ENCODE results near the gene TRIO.

Gene TRIO

DNA sequence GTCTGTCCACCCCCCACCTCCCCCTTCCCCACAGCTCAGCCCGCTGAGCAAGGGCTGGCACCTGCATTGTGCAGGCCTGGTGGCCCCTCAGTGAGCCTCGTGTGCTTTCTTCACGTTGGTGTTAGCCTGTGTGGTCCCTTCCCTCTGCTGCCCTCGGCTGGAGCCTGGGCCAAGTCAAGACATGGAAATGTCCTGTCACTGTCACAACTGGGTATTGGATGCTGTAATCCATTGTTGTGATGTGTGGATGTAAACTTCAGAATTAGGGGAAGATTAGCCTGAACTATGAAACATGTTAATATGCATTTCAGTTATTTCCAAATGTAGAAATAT is 103.9 kb downstream of the TRIO start:
- no peak for DNase-seq

DNA sequence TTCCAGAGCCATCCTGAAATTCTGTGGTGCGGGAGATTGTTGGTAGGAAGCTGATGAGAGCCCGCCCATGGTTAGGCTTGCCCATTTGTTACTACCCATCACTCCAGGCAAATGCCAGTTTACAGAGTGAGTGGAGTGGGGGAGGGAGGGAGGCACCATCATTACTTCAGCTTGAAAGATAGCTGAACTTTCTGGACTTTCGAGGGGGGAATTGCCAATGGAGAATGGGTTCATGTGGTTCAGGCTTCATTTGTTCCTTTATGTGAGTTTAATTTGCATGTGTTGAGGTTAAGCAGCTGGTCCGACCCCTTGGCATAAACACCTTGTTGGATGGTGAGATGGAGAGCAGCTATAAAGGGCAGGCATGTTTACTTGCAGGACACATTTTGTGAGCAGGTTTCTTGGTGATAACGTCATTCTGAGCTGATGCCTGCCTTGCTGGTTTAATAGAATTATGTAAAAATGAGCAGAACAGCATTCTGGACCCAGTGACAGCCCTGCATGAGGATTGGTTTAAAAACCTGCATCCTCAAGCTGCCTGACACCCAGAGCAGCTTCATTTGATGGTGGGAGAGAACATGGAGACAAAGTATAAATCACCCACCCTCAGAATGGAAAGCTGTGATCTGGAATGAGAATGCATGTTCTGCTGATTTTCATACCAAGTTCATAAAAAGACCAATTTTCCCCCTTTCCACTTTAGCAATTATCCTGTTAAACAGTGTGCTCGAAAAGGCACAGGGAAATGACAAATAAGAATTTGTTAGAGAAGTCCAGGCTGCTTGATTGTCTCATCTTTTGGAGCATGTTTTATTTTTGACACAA is 106.3 kb downstream of the TRIO start:
- no peak for DNase-seq

DNA sequence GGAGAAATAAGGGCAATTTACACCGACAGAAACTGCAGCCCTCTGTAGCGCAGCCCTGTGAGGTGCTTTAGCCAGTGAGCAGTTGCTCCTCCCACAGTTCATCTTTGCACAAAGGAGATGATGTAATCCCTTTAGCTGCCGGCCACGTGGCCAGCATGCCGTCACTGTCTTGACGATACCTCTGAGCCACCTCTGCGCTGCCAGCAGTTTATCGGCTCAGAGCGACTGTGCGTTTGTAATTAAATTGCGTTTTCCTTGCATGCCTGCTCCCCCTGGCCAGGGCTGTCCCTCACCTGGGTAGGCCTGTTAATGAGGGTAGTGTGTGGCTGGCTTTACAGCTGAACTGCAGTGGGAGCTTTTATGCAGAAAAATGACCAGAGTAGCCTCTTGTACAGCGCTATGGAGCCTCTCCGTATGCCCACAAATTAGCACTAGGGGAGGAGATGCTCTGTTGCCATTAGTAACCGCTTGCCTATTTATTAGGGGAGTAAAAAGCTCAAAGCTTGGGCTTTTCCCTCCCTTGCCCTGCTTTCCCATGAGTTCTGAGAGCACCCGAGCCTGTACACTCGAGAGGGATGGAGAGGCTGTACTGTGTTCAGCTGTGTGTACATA is 107.0 kb downstream of the TRIO start:
- DNase-seq: peak; percentile 76

DNA sequence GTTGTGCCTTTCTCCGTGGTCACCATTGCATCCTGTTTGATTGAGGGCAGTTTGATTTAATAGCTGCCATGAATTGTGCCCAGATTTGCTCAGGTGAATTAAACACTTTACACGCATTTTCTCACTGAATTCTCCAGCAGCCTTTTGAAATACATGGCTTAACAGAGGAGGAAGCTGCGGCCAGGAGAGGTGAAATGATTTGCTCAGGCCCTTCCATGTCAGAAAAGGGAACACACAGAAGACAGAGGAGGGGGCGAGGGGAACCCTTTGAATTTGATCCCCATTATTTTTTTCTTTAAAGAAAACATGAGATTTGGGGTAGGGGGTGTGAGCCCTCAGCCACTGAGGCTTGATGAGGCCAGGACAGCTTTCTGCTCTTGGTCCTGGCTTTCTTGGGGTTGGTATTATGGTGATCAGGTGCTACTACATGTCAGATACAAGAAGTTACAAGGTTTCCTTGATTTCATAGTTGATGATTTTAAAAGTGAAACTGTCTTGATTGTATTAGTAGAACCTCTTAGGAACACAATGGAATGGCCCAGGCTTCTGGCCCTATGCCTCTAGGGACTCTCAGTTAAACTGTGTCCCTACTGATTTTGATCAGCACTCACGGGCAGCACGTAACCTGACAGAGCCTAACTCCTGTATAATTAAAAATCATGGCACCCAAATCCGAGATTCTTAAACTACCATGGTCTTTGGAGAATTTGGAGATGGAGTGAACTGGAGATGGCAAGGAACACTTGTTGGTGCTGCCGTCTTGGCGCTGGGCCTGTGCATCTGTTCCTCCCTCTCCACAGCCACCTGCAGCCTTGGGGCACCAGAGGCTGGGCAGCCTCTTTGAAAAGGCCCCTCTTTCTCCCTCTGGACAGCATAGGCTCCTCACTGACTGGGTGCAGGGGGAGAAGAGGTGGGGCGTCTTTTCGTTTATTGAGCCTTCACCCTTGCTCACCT is 107.9 kb downstream of the TRIO start:
- no peak for DNase-seq

DNA sequence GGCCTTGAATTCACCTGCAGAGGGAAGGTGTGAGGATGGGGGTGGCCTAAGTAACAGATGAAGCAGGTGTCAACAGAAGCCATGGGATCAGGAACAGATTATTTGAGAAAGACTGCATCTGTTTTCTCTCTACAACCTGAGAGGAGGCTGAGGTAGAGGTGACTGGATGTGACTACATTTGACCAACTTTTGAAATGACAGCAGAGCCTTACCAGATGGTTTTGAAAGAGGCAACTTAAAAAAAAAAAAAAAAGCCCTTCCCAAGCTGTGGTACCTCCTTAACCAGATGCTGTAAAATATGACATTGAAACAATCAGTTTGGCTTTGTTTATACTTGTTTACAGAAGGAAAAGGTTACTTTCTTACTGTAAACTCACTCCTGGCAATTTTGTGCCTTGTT is 108.6 kb downstream of the TRIO start:
- no peak for DNase-seq

DNA sequence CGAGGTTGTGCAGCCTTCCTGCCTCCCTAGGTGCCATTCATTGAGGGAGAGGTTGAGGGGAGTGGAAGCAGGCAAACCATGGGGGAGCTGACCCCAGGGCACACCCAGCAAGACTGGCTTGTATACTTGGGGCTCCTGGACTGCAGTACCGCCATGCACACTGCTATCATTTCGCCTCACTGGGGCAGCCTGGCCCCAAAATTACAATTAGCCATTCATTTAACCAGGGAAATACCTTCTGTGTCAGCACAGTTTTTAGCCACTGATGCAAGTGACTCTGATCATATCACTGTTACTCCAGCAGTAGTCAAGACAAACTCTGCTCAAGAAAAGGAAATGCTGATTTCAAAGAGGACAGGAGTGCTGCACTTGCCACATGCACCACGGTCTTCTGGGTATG is 109.7 kb downstream of the TRIO start:
- no peak for DNase-seq

DNA sequence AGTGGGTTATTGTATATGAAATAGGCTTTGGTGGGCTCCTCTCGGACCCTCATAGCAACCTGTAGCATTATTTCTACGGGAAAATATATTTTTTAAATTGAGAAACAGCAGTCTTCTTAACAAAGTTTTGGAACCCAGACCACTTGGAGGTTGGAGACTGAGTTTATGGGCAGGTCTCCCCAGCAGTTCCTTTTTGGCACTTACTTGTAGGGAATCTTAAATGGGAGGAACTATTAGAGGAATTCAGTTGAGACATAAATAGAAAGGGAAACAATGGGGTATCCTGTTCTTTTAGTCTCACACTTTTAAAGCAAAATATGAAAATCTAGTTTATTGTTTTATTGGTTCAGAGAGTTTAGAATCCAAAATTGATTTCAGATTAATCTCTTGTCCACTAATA is 111.5 kb downstream of the TRIO start:
- DNase-seq: no peak

DNA sequence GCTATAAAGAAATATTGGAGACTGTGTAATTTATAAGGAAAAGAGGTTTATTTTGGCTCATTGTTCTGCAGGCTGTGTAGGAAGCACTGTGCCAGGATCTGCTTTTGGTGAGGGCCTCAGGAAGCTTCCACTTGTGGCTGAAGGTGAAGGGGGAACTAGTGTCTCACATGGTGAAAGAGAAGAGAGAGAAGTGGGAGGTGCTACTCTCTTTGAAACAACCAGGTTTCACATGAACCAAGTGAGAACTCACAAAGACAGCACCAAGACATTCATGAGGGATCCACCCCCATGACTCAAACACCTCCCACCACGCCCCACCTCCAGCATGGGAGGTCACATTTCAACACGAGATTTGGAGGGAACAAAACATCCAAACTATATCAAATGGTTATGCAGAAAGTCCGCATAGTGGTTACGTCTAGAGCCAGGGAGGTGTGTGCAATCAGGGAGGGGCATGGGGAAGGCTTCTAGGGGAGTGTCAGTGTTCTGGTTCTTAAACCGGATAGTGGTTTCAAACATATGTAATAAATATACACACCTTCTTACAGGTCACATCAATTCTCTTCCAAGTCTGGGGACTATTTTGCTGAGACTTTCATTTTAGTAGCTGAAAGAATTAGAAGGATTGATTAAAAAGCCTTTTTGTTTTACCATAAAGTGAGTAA is 113.0 kb downstream of the TRIO start:
- DNase-seq: no peak

DNA sequence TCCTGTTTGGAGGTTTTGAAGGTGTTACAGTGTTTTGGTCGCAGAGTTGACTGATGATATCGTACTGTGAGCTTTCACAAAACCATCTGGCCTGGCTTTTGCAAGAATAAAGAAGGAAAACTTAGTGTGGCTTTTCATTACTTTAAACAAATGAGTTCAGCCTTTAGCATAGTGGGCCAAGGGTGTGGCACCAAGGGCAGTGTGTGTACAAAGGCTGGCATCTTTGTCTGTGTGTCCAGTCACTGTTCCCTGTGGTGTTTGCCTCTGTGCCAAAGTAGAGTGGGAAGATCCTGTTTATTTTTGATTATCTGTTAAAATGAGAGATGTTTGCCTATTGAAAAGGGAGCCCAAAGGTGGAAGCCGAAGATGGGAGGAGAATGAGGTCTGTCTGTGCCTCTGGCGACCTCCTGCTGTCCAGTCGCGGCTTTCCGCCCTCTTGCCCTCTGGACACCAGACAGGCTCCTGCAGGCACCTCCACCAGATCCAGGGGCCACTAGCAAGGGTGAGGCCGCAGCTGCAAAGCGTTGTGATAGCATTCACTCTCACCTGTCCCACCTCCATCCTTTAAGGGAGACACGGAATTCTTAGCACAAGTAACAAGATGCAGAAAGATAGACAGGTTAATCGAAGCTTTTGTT is 113.7 kb downstream of the TRIO start:
- DNase-seq: no peak

DNA sequence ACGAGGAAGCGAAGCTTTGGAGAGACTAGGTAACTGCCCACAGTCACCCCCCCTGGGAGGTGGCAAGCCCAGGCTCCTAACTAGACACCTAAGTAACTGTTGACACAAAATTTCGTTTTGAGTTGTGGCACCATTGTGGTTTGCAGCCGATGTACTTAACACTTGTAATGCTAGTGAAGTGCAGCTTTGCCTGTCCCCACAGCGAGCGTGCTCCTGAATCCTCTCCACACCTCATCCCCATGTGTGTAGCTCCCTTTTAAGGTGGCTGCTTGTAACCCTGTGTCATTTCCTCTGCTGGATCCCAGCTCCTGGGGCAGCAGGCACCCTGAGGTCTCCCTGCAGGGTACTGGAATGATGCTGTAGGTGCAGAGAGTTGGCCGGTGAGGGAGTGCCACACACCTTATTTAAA is 114.9 kb downstream of the TRIO start:
- DNase-seq: no peak

DNA sequence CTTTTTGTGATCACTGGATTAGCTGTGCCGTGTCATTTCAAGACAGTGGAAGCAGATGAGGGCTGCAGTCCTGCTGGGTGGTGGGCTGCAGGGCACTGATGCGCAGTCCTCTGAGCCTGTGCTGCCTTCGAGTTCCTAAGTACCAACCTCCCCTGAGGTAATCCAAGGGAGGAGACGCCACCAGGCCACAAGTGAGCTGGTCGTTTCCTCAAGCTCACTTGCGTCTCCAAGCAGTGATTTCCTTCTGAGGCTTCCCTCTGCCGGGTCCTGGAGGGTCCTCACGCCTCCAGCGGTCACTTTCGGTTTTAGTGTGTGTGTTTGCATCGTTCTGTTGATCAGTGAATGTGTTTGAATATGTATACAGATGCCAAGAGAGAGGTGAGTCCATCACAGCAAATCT is 115.7 kb downstream of the TRIO start:
- no peak for DNase-seq

DNA sequence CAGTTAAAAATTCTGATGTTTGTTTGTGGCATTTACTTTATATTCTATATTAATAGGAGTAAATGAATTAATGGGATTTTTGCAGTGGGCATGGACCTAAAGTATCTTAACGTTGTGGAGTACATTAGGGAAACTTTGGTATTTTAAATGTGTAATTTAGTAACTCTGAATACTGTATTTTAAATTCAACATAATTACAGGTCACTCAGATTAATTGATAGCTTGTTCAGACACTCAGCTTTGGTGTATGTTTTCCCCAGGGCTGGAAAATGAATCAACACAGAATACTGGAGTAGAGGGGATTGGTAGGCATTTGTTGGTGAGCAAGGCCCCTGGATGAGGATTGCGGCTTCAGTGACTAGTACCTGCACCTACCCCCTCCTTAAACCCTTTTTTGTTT is 117.5 kb downstream of the TRIO start:
- no peak for DNase-seq

DNA sequence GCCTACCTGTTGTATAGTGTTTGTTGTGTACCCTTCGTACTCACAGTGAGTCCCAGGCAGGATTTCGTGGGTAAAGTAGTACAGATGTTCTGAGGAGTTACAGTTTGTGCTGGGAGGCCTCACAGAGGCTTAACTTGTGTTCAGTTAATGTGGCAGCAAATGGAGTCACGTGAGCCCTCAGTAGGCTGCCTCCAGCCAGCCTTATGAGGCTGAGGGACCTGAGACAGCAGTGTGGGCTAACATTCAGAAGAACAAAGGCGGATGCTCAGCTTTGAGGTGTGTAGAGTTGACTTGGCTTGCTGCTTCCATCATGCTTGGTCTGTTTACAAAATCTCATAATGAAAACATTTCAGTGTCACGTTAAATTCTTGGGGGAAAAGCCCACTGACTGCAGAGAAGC is 118.1 kb downstream of the TRIO start:
- DNase-seq: no peak

DNA sequence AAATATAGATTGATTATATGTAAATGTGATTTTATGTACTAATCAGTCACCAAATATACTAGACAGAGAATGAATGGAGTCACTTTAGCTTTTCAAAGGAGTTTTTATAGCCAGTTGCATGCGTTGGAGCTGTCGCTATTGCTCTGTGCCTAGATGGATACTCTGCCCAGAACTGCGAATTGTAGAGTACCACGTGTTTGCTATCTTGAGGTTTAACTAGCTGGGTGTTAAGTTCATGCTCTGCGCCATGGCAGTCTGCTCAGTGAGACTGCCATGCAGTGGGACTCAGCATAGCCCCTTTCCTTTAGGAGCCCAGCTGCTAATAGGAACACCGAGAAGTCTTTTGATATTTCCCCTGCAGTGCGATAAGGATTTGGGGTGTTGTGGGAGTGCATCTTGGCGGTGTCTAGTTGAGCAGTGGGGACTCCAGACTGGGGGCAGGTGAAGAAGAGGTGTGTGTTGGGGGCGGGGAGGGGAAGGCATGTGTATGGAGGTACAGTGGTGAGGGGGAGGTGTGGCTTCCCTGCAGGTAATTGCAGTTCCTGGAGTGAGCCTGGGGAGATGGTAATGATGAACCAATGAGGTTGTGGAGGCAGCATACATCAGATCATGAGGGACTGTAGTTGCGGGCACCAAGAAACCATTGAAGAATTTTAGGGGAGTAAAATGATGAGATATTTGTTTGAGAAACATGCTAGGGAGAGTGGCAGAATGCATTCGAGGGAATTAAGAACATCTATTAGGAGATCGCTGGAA is 118.9 kb downstream of the TRIO start:
- DNase-seq: no peak

DNA sequence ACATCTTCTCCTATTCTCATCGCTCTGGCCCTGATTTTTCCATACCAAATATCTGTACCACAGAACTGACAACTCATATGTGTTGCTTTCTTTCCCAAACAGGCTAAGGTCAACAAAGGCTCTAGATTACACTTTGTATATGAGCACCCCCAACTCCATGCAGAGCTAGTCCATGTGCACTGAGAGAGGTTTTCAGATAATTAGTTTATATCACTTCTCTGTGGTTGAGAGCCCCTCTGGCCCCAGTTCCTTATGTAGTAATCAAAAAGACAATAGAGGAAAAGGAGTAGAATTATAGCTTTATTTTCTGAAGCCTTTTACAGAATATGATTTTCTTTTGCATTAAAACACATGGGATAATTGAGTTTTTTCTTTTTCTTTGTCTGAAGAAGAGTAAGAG is 120.0 kb downstream of the TRIO start:
- DNase-seq: no peak

DNA sequence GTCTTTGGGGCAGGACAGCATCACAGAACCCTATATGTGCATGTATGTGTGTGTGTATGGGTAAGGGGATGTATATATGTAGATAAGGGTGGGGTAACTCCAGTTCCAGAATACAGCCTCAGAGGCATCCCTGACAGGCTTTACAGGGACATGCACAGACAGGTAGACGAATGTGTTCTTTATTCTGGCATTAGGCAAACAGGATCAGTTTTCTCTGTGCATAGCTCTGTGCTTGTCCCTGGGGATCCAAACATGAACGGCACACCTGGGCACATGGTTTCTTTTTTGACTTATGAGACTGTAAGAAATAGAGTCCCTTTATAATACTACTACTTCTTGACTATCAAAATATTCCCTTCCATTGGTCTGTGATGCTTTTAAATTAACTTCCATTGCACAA is 120.6 kb downstream of the TRIO start:
- no peak for DNase-seq

DNA sequence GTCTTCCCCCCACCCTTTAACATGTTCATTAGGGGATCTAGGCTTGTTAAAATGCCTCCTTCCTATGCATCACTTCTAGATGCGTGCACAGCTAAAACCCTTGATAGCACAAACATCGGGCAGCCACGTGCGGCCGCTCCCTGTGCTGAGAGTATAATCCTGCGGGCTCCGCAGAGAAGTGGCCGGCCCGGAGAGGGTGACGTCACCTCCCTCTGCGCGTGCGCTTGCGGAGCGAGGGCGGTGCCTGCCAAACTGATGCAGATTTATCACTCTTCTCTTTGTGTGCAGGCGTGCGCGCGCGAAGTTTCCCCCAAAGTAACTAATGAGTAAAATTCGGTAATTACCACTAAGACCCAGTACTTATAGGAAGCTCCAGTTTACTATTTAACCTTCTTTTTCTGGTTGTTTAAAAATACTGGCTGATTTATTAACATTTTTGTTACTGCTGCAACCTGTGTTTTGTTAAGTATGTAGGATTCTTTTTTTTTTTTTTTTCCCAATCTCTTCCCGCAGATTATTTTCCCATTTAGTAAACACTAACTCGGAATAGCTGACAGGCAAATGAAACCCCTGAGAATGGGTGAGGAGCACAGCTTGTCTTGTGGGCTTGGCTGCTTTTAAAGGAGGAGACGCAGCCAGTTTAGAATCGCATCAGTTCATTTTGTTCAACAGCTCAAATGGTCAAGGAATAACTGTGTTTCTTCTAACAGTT is 121.6 kb downstream of the TRIO start:
- DNase-seq: peak; percentile 96

DNA sequence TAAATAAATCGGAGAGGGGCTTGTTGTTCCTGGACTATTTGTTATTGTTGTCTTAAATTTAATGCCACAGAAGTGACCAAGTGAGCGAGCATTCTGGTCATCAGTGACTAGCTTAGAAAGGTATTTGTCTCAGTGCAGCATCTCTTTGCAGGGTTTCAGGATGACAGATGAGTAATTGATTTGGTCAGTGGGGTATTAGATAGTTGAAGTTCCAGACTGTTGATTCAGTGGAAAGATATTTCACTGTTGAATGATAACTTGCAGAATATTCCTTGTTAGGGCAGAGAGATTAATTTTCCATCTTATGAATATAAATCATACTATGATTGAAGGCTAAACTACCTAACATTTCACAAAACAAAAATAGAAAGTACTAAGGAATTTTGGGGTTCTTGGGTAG is 122.4 kb downstream of the TRIO start:
- DNase-seq: peak; percentile 99

DNA sequence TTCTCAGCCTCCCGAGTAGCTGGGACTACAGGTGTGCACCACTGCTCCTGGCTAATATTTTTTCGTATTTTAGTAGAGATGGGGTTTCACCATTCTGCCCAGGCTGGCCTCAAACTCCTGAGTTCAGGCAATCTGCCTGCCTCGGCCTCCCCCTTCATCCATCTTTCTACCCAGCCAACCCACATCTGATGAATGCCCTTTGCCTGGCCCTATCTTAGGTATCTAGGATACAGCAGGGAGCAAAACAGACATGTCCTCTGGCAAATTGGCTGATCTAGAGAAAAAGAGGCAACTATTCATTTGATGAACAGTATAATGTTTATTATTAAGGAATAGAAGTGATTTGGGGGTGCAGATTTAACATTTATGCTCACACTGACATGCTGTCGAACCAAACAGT is 123.0 kb downstream of the TRIO start:
- no peak for DNase-seq

DNA sequence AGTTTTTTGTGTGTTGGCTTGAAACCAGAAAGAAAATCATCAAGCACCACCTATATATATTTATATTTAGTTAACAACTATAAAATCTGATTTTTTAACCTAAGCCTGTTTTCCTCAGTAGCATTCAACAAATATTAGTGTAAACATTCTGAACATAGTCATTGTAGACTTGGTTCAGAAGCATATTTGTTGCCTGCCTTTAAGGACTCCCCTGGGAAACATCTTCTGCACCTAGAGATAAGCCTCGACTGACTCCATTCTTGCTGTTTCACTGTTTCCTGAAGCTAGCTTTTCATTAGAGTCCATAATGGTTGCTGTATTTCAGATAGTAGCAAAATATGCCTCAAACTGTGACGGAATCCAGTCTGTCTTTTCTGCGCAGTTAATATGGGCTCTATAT is 123.5 kb downstream of the TRIO start:
- peak; percentile 41 for DNase-seq
